Measurements from ENCODE around the gene BIRC7. TPM values are rescaled to one million over a fixed set of nuclear protein-coding genes. Genes with fewer than 3 reads are reported as not detected.

Gene BIRC7
- total RNA-seq, 4 donors from 2014 or later: not detected

DNA sequence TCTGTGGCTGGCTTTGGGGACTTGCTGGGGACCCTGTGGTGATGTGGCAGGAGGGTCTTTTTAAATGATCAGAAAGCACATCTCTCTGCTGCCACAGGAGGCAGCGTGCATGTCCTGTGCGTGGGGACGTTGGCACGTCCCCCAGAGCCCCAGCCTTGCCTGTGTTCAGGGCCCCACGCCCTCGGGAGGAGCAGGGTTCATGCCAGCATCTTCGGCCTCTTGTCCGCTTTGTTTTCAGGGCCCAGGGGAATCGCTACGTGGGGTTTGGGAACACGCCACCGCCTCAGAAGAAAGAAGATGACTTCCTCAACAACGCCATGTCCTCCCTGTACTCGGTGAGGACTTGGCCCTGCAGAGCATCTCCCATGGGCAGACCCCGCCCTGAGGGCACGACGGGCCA, 43.0 kb downstream of the BIRC7 start:
- intact Hi-C loops (cut with DNase I): no loop called here
- TF ChIP-seq, protein P1, sequence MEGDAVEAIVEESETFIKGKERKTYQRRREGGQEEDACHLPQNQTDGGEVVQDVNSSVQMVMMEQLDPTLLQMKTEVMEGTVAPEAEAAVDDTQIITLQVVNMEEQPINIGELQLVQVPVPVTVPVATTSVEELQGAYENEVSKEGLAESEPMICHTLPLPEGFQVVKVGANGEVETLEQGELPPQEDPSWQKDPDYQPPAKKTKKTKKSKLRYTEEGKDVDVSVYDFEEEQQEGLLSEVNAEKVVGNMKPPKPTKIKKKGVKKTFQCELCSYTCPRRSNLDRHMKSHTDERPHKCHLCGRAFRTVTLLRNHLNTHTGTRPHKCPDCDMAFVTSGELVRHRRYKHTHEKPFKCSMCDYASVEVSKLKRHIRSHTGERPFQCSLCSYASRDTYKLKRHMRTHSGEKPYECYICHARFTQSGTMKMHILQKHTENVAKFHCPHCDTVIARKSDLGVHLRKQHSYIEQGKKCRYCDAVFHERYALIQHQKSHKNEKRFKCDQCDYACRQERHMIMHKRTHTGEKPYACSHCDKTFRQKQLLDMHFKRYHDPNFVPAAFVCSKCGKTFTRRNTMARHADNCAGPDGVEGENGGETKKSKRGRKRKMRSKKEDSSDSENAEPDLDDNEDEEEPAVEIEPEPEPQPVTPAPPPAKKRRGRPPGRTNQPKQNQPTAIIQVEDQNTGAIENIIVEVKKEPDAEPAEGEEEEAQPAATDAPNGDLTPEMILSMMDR (IDR thresholded peaks at IDR 0.05): no peak
- TF ChIP-seq POLR2AphosphoS5 (IDR thresholded peaks at IDR 0.05) (no peak), EP300 (IDR thresholded peaks at IDR 0.05) (no peak), POLR2A (IDR thresholded peaks at IDR 0.05; ENCODE audit: low read depth) (no peak)
- H3K36me3 ChIP-seq: peaks cover 60 to 85% (median 82%) of the 10 kb centered on the region in 4 donors

DNA sequence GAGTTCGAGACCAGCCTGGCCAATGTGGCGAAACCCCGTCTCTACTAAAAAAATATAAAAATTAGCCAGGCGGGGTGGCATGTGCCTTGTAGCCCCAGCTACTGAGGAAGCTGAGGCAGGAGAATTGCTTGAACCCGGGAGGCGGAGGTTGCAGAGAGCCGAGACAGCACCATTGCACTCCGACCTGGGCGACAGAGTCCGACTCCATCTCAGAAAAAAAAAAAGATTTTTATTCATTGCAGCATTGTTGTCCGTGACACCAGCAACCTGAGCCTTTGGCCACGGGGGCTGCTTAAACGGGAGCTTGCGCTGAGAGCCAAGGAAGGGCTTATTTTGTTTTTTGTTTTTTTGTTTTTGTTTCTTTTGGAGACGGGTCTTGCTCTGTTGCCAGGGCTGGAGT, 44.2 kb downstream of the BIRC7 start:
- peaks cover 0 to 10% (median 4%) of the 10 kb centered on the region in 4 donors for H3K4me1 ChIP-seq
- WGBS: 92% methylated on average over 15 of the region's 15 CpGs
- H3K27me3 ChIP-seq: no peaks in the 10 kb centered on the region
- no peak overlapping the region for H3K27ac ChIP-seq (replicated peaks in 1 of 4)
- no peak overlapping the region for H3K4me3 ChIP-seq
- intact Hi-C loops (cut with DNase I): no loop called here
- H3K36me3 ChIP-seq: peaks cover 60 to 97% (median 90%) of the 10 kb centered on the region in 4 donors
- no peak for DNase-seq (ENCODE audit: extremely low spot score)
- no peak for TF ChIP-seq EP300 (IDR thresholded peaks at IDR 0.05)
- TF ChIP-seq POLR2A (IDR thresholded peaks at IDR 0.05; ENCODE audit: low read depth): no peak
- TF ChIP-seq, protein P1 (IDR thresholded peaks at IDR 0.05): no peak
- TF ChIP-seq POLR2AphosphoS5 (IDR thresholded peaks at IDR 0.05): no peak
- H3K9me3 ChIP-seq: no peaks in the 10 kb centered on the region

More for the DNA sequence above, 43.0 kb downstream of the BIRC7 start:
- Histone ChIP-seq H3K4me1 (peaks cover 9 to 23% (median 16%) of the 10 kb centered on the region in 4 donors), H3K9me3 (no peaks in the 10 kb centered on the region), H3K4me3 (no peak overlapping the region), H3K27me3 (no peaks in the 10 kb centered on the region), H3K27ac (replicated peaks in 1 of 4) (no peak overlapping the region)
- DNase-seq (ENCODE audit: extremely low spot score): no peak
- WGBS: 80% methylated on average over 17 of the region's 17 CpGs

DNA sequence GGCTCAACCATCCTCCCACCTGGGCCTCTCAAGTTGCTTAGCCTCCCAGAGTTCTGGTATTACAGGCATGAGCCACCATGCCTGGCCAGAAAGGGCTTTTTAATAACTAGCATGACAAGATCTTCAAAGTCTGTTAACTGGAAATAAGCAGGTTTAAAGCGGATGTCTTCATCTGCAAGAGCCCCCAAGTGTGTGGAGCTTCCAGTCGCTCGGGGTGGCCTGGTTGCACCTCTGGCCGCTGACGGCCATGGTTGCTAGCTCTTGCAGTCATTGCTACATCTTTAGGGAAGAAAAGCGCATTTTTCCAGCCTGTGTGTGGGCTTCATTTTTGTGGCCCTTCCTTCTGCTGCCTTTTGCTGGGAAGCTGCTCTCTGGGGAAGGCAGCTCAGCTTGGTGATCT, 44.7 kb downstream of the BIRC7 start:
- no peak overlapping the region for H3K4me3 ChIP-seq
- no peak for DNase-seq (ENCODE audit: extremely low spot score)
- intact Hi-C loops (cut with DNase I): no loop called here
- 96% methylated on average over 6 of the region's 6 CpGs for WGBS
- peaks cover 60 to 100% (median 93%) of the 10 kb centered on the region in 4 donors for H3K36me3 ChIP-seq
- no peak for TF ChIP-seq POLR2AphosphoS5 (IDR thresholded peaks at IDR 0.05)
- TF ChIP-seq, protein P1 (IDR thresholded peaks at IDR 0.05): no peak
- no peak for TF ChIP-seq EP300 (IDR thresholded peaks at IDR 0.05)
- no peak for TF ChIP-seq POLR2A (IDR thresholded peaks at IDR 0.05; ENCODE audit: low read depth)
- peaks cover 0 to 6% (median 0%) of the 10 kb centered on the region in 4 donors for H3K4me1 ChIP-seq
- no peak overlapping the region for H3K27ac ChIP-seq (replicated peaks in 1 of 4)
- H3K27me3 ChIP-seq: no peaks in the 10 kb centered on the region
- H3K9me3 ChIP-seq: no peaks in the 10 kb centered on the region

DNA sequence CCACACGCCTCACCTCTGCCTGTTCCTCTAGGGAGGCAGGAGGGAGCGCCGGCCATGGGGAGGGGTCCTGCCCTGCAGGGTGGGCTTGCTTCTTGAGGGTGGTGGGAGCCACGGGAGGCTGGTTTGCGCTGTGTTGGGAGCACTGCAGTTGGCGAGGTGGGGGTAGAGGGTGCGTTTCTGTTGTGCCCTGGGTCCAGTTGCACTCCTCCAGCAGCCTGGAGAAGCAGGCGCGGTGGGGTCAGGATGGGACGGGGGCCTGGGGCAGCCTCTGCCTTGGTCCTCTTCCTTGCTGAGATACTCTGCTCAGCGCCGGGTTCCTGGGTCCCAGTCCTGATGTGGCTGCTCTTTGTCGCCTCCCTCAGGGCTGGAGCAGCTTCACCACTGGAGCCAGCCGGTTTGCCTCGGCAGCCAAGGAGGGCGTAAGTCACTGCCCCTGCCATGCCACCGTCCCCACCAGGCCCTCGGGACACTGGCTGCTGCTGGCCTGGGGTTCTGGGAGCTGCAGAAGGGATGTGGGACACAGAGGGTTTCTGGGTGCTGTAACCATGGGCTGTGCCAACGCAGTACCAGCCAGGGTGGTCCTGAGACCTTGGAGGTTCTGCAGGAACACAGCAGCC, 45.3 kb downstream of the BIRC7 start:
- Histone ChIP-seq H3K9me3 (no peaks in the 10 kb centered on the region), H3K36me3 (peaks cover 60 to 100% (median 95%) of the 10 kb centered on the region in 4 donors), H3K4me1 (no peaks in the 10 kb centered on the region), H3K4me3 (no peak overlapping the region), H3K27ac (replicated peaks in 1 of 4) (no peak overlapping the region), H3K27me3 (no peaks in the 10 kb centered on the region)
- 60% methylated on average over 12 of the region's 19 CpGs for WGBS
- TF ChIP-seq POLR2AphosphoS5 (IDR thresholded peaks at IDR 0.05): no peak
- TF ChIP-seq, protein P1 (IDR thresholded peaks at IDR 0.05): no peak
- TF ChIP-seq POLR2A (IDR thresholded peaks at IDR 0.05; ENCODE audit: low read depth): no peak
- no peak for TF ChIP-seq EP300 (IDR thresholded peaks at IDR 0.05)
- intact Hi-C loops (cut with DNase I): no loop called here
- DNase-seq (ENCODE audit: extremely low spot score): no peak
